Measurements from ENCODE around the gene CDK5R1. TPM values are rescaled to one million over a fixed set of nuclear protein-coding genes. Genes with fewer than 3 reads are reported as not detected.

CDK5R1 gene
- polyA plus RNA-seq, 1 donor (not counting 4 experiments of a cell fraction or from before 2014, with no cell fraction given): 2.9 TPM

- TF ChIP-seq EZH2 (IDR thresholded peaks at IDR 0.05; ENCODE audit: low read length): no peak
- TF ChIP-seq, protein P1, sequence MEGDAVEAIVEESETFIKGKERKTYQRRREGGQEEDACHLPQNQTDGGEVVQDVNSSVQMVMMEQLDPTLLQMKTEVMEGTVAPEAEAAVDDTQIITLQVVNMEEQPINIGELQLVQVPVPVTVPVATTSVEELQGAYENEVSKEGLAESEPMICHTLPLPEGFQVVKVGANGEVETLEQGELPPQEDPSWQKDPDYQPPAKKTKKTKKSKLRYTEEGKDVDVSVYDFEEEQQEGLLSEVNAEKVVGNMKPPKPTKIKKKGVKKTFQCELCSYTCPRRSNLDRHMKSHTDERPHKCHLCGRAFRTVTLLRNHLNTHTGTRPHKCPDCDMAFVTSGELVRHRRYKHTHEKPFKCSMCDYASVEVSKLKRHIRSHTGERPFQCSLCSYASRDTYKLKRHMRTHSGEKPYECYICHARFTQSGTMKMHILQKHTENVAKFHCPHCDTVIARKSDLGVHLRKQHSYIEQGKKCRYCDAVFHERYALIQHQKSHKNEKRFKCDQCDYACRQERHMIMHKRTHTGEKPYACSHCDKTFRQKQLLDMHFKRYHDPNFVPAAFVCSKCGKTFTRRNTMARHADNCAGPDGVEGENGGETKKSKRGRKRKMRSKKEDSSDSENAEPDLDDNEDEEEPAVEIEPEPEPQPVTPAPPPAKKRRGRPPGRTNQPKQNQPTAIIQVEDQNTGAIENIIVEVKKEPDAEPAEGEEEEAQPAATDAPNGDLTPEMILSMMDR (optimal IDR thresholded peaks at IDR 0.05 in 1 of 3, IDR thresholded peaks at IDR 0.05 in 1 of 3, conservative IDR thresholded peaks at IDR 0.05 in 1 of 3; ENCODE audit: extremely low read depth in 1 of 3, insufficient read depth in 2 of 3, low read length in 3 of 3): no peak
- Histone ChIP-seq H3K9me3 (ENCODE audit: control insufficient read depth, low read depth, low read length) (no peaks in the 10 kb centered on the region), H3K79me2 (ENCODE audit: control insufficient read depth, insufficient read depth, low read length) (no peaks in the 10 kb centered on the region), H3K27ac (ENCODE audit: control insufficient read depth, insufficient read depth, low read length) (peak overlapping the region; percentile 8), H4K20me1 (ENCODE audit: control insufficient read depth, extremely low read depth, insufficient read depth, low read length) (no peaks in the 10 kb centered on the region), H3K27me3 (ENCODE audit: control insufficient read depth, extremely low read depth, insufficient read depth, low read length) (no peaks in the 10 kb centered on the region), H2AFZ (ENCODE audit: control insufficient read depth, low read length) (peak overlapping the region; percentile 56), H3K4me3 (ENCODE audit: control insufficient read depth in 2 of 3, extremely low read depth in 1 of 3, insufficient read depth in 2 of 3, low read depth in 1 of 3, low read length in 3 of 3) (peak overlapping the region; percentile 41 to 55 (median 49)), H3K36me3 (ENCODE audit: control insufficient read depth in 2 of 2, extremely low read depth in 1 of 2, insufficient read depth in 2 of 2, low read length in 2 of 2) (no peaks in the 10 kb centered on the region), H3K4me1 (ENCODE audit: control insufficient read depth, extremely low read depth, insufficient read depth, low read length) (peaks cover 13% of the 10 kb centered on the region), H3K9me1 (ENCODE audit: control insufficient read depth, extremely low read depth, insufficient read depth, low read length) (no peaks in the 10 kb centered on the region), H3K4me2 (ENCODE audit: control insufficient read depth, extremely low read depth, insufficient read depth, low read depth, low read length) (peak overlapping the region; percentile 76), H3K9ac (ENCODE audit: control insufficient read depth, extremely low read depth, insufficient read depth, low read length) (peak overlapping the region; percentile 33)
- dilution Hi-C loops (cut with MboI; ENCODE audit: extremely low pct_ligation_motif_present, low sequenced_read_pairs): no loop called here
- DNase-seq (ENCODE audit: low read depth, low spot score): no peak
- no peak for FAIRE-seq
Observed at GRCh38 chr17:32518646-32519227, 31.9 kb downstream of the CDK5R1 start.

- Histone ChIP-seq H3K27me3 (ENCODE audit: control insufficient read depth, extremely low read depth, insufficient read depth, low read length) (no peaks in the 10 kb centered on the region), H3K27ac (ENCODE audit: control insufficient read depth, insufficient read depth, low read length) (peak overlapping the region; percentile 43), H3K79me2 (ENCODE audit: control insufficient read depth, insufficient read depth, low read length) (no peaks in the 10 kb centered on the region), H4K20me1 (ENCODE audit: control insufficient read depth, extremely low read depth, insufficient read depth, low read length) (no peaks in the 10 kb centered on the region), H3K4me2 (ENCODE audit: control insufficient read depth, extremely low read depth, insufficient read depth, low read depth, low read length) (peak overlapping the region; percentile 76), H3K36me3 (ENCODE audit: control insufficient read depth in 2 of 2, extremely low read depth in 1 of 2, insufficient read depth in 2 of 2, low read length in 2 of 2) (no peaks in the 10 kb centered on the region), H3K9me3 (ENCODE audit: control insufficient read depth, low read depth, low read length) (no peaks in the 10 kb centered on the region), H2AFZ (ENCODE audit: control insufficient read depth, low read length) (peak overlapping the region; percentile 61), H3K4me3 (ENCODE audit: control insufficient read depth in 2 of 3, extremely low read depth in 1 of 3, insufficient read depth in 2 of 3, low read depth in 1 of 3, low read length in 3 of 3) (peak overlapping the region; percentile 41 to 55 (median 49)), H3K9ac (ENCODE audit: control insufficient read depth, extremely low read depth, insufficient read depth, low read length) (peak overlapping the region; percentile 33), H3K9me1 (ENCODE audit: control insufficient read depth, extremely low read depth, insufficient read depth, low read length) (no peaks in the 10 kb centered on the region), H3K4me1 (ENCODE audit: control insufficient read depth, extremely low read depth, insufficient read depth, low read length) (peaks cover 13% of the 10 kb centered on the region)
- no peak for FAIRE-seq
- TF ChIP-seq, protein P1 (optimal IDR thresholded peaks at IDR 0.05 in 1 of 3, IDR thresholded peaks at IDR 0.05 in 1 of 3, conservative IDR thresholded peaks at IDR 0.05 in 1 of 3; ENCODE audit: extremely low read depth in 1 of 3, insufficient read depth in 2 of 3, low read length in 3 of 3): no peak
- TF ChIP-seq EZH2 (IDR thresholded peaks at IDR 0.05; ENCODE audit: low read length): no peak
- DNase-seq (ENCODE audit: low read depth, low spot score): peak; percentile 19
- dilution Hi-C loops (cut with MboI; ENCODE audit: extremely low pct_ligation_motif_present, low sequenced_read_pairs): no loop called here
Observed at GRCh38 chr17:32519228-32520103, 32.7 kb downstream of the CDK5R1 start.

Measured in keratinocyte (primary cell).